Ovary (tissue), 3 donors: ENCODE measurements around the gene LIN28A.

ENCODE experiments used
- CTCF ChIP-seq, 3 donors: fragments of 450-650 bp in 2 of 3; fragments of 200-600 bp in 1 of 3; IDR thresholded peaks; one replicate each; pipeline versions ENCODE4 v1.5.1 to v1.8.0; 2016 to 2022; ENCODE audit warnings: antibody characterized with exemption in 3 of 3, mild to moderate bottlenecking in 1 of 3
- EP300 ChIP-seq: sonication (generic); formaldehyde crosslinking; IDR thresholded peaks from one replicate; pipeline ENCODE4 v1.6.1; 2017; ENCODE audit warnings: antibody characterized with exemption
- POLR2A ChIP-seq: fragments of 450-650 bp; IDR thresholded peaks from one replicate; pipeline ENCODE4 v1.6.1; 2017; ENCODE audit warnings: antibody characterized with exemption, mild to moderate bottlenecking, moderate library complexity
- donor health status: DM: no; HTN: no; CAD: no.

GRCh38 chr1:26362331-26362730 lies 48.3 kb upstream of the LIN28A start:
- TF ChIP-seq POLR2A (no peak), EP300 (no peak), CTCF (IDR thresholded peaks at IDR 0.05) (no peak)
